GM12878 (cell line): ENCODE measurements around the gene IQGAP2. TPM values are rescaled to one million over a fixed set of nuclear protein-coding genes. Genes with fewer than 3 reads are reported as not detected.

Experiments used
- ATAC-seq: fragments of 200-7000 bp; cut with Tn5 transposase; 3 replicates; pipeline ENCODE4 v1.9.1; 2020; ENCODE audit warnings: mild to moderate bottlenecking, moderate library complexity
- BruUV-seq: library from RNA; stranded (reverse); fragments of 400-500 nt; replicated peaks from 2 replicates; lab custom pipeline; 2021; lab: Mats Ljungman, UMichigan
- CTCF ChIA-PET: fragments of 300-600 bp; sonication (Branson Sonifier 250); formaldehyde crosslinking; extraction: SDS; loops from one replicate; lab custom pipeline; 2021; ENCODE audit warnings: inconsistent platforms; lab: Yijun Ruan, JAX
- POLR2A ChIA-PET: fragments of 350-600 bp; formaldehyde crosslinking; extraction: SDS; loops from one replicate; lab custom pipeline; 2021; ENCODE audit warnings: inconsistent platforms; lab: Charles Lee
- RAD21 ChIA-PET: fragments of 300-600 bp; sonication (Branson Sonifier 250); formaldehyde crosslinking; loops from one replicate; lab custom pipeline; 2023; ENCODE audit warnings: antibody characterized with exemption; ENCODE audit not compliant: unreplicated experiment; lab: Charles Lee
- SMC1A ChIA-PET: fragments of 300-600 bp; sonication (Branson Sonifier 250); formaldehyde crosslinking; loops from one replicate; lab custom pipeline; 2023; ENCODE audit not compliant: unreplicated experiment, uncharacterized antibody; lab: Charles Lee
- DNase-seq: peaks from one replicate; pipeline ENCODE4 v3.0.0-alpha.2; 2011; ENCODE audit warnings: low read depth, low spot score
- FAIRE-seq: peaks from 3 replicates; lab custom pipeline; 2011; peaks lifted over from hg19 to GRCh38; lab: Jason Lieb, UNC
- H2AFZ ChIP-seq: 2 replicates; pipeline ENCODE4 v1.6.0; 2011; ENCODE audit warnings: low read depth, low read length, control low read depth; ENCODE audit not compliant: control insufficient read depth
- H3K27ac ChIP-seq: 2 replicates; pipeline ENCODE4 v1.5.1; 2011; ENCODE audit warnings: control low read depth; ENCODE audit not compliant: control insufficient read depth, insufficient read depth
- H3K27me3 ChIP-seq, 2 experiments: replicated peaks in 1 of 2; 2 replicates each; pipeline versions ENCODE4 v1.6.0 to v1.6.1; 2011; ENCODE audit warnings: low read length in 1 of 2; ENCODE audit not compliant: control insufficient read depth in 2 of 2, insufficient read depth in 2 of 2
- H3K36me3 ChIP-seq, 2 experiments: 2 replicates each; pipeline ENCODE4 v1.5.1; 2011; ENCODE audit warnings: low read length in 1 of 2; ENCODE audit not compliant: control insufficient read depth in 2 of 2, insufficient read depth in 2 of 2
- H3K4me1 ChIP-seq: 2 replicates; pipeline ENCODE4 v1.6.1; 2011; ENCODE audit warnings: mild to moderate bottlenecking, low read length, moderate library complexity, mixed read lengths; ENCODE audit not compliant: control insufficient read depth, insufficient read depth
- H3K4me2 ChIP-seq: 2 replicates; pipeline ENCODE4 v1.6.0; 2011; ENCODE audit warnings: control low read depth; ENCODE audit not compliant: control insufficient read depth, insufficient read depth
- H3K4me3 ChIP-seq: fragments of 200-600 bp; sonication (generic); 2 replicates; pipeline ENCODE4 v1.5.1; 2016
- H3K79me2 ChIP-seq: 2 replicates; pipeline ENCODE4 v1.6.0; 2011; ENCODE audit warnings: low read length; ENCODE audit not compliant: control insufficient read depth, insufficient read depth
- H3K9ac ChIP-seq: 2 replicates; pipeline ENCODE4 v1.8.0; 2011; ENCODE audit warnings: low read length, control low read depth, mixed read lengths; ENCODE audit not compliant: control insufficient read depth, insufficient read depth
- H3K9me3 ChIP-seq: replicated peaks from 3 replicates; pipeline ENCODE4 v1.5.1; 2011; ENCODE audit warnings: mild to moderate bottlenecking, low read length; ENCODE audit not compliant: control insufficient read depth, insufficient read depth
- H4K20me1 ChIP-seq: 2 replicates; pipeline ENCODE4 v1.6.0; 2011; ENCODE audit not compliant: control insufficient read depth, insufficient read depth
- CEBPB ChIP-seq, 2 experiments: fragments of 150-350 bp in 1 of 2; IDR thresholded peaks; 2 replicates each; pipeline ENCODE4 v1.6.1; 2012 to 2014; ENCODE audit warnings: low read depth in 2 of 2, low read length in 2 of 2, borderline replicate concordance in 1 of 2, inconsistent platforms in 1 of 2
- CEBPZ ChIP-seq: fragments of 150-350 bp; IDR thresholded peaks from 2 replicates; pipeline ENCODE4 v1.6.1; 2016; ENCODE audit warnings: low read depth, low read length
- CREB1 ChIP-seq: IDR thresholded peaks from 2 replicates; pipeline ENCODE4 v1.6.1; 2012; ENCODE audit warnings: low read depth, mild to moderate bottlenecking, inconsistent platforms
- CTCF ChIP-seq, 3 experiments: IDR thresholded peaks in 2 of 3; conservative IDR thresholded peaks in 1 of 3; 2 replicates each; pipeline ENCODE4 v1.5.1; 2011; ENCODE audit warnings: low read depth in 3 of 3, low read length in 3 of 3, mild to moderate bottlenecking in 3 of 3, control low read depth in 2 of 3, moderate library complexity in 2 of 3, inconsistent platforms in 1 of 3, mixed read lengths in 1 of 3; ENCODE audit not compliant: control insufficient read depth in 2 of 3, insufficient read depth in 1 of 3; ENCODE audit errors: extremely low read depth in 1 of 3
- ETV6 ChIP-seq, 2 experiments: fragments of 450-650 bp in 1 of 2; IDR thresholded peaks in 1 of 2; conservative IDR thresholded peaks in 1 of 2; 2 replicates each; pipeline ENCODE4 v1.6.1; 2014; ENCODE audit warnings: antibody characterized with exemption in 1 of 2, borderline replicate concordance in 1 of 2, low read depth in 1 of 2, mild to moderate bottlenecking in 1 of 2, moderate library complexity in 1 of 2
- HDAC2 ChIP-seq: fragments of 200-600 bp; sonication (generic); IDR thresholded peaks from 2 replicates; pipeline ENCODE4 v1.6.1; 2017
- LARP7 ChIP-seq: fragments of 450-650 bp; IDR thresholded peaks from 2 replicates; pipeline ENCODE4 v1.6.1; 2017; ENCODE audit warnings: mild to moderate bottlenecking
- NBN ChIP-seq: fragments of 450-650 bp; IDR thresholded peaks from 2 replicates; pipeline ENCODE4 v1.6.1; 2016
- POU2F2 ChIP-seq: IDR thresholded peaks from 3 replicates; pipeline ENCODE4 v1.6.1; 2011; ENCODE audit warnings: low read depth, mild to moderate bottlenecking, low read length, borderline replicate concordance
- RUNX3 ChIP-seq: IDR thresholded peaks from 2 replicates; pipeline ENCODE4 v1.6.1; 2012; ENCODE audit warnings: low read length, inconsistent platforms
- TARDBP ChIP-seq: IDR thresholded peaks from 2 replicates; pipeline ENCODE4 v1.6.1; 2016; ENCODE audit warnings: borderline replicate concordance
- ZNF274 ChIP-seq: IDR thresholded peaks from one replicate; pipeline ENCODE4 v1.8.0; 2011; ENCODE audit not compliant: insufficient read length, insufficient read depth
- whole genome bisulfite sequencing: methylation state at CpG from one replicate; pipeline ENCODE4 v1.1.6; 2016; ENCODE audit warnings: low lambda C conversion rate; ENCODE audit not compliant: insufficient replicate concordance, insufficient coverage; ENCODE audit errors: missing lambda C conversion rate; 5-methylcytosine and 5-hydroxymethylcytosine counted together
- in situ Hi-C: fragments of 300-500 bp; cut with MboI; formaldehyde crosslinking; loops from 9 replicates; pipeline ENCODE4 v1.14.3; 2018; ENCODE audit warnings: mixed read lengths
- intact Hi-C: fragments of 100-400 bp; cut with micrococcal nuclease; formaldehyde crosslinking; loops from one replicate; pipeline ENCODE4 v1.14.2; 2022; ENCODE audit not compliant: unreplicated experiment
- polyA plus RNA-seq, 11 experiments: library from polyadenylated mRNA; depleted of rRNA in 4 of 11; unstranded in 6 of 11; stranded (reverse) in 5 of 11; fragments of >200 nt; fragmentation: Nextera tagmentation in 4 of 11; fragmentation: Illumina TruSeq in 1 of 11; extraction: Ambion mirVana in 4 of 11; extraction: Trizol in 1 of 11; gene quantifications; 1 replicate in 1 of 11; 2 replicates in 10 of 11; pipeline versions ENCODE4 v1.2.1 to v1.2.3, GENCODE V29; 2011 to 2016; ENCODE audit warnings: inconsistent platforms in 2 of 11, missing spikeins in 2 of 11, low read depth in 1 of 11
- total RNA-seq, 4 experiments: library from RNA; depleted of rRNA in 3 of 4; stranded (reverse); fragments of >200 nt in 3 of 4; fragmentation: Illumina TruSeq in 1 of 4; extraction: Trizol in 1 of 4; gene quantifications; 2 replicates each; pipeline versions ENCODE4 v1.2.1 to v1.2.3, GENCODE V29; 2013 to 2021

The IQGAP2 gene
- total and polyA plus RNA-seq, 10 of the 15 experiments (the other 5 are each of a cell fraction or from before 2014, with no cell fraction given): 14.5 to 41.4 (median 21.8) TPM

- H3K36me3 ChIP-seq: no peaks in the 10 kb centered on the region
- H3K27me3 ChIP-seq: no peaks in the 10 kb centered on the region
- 78% methylated on average over 5 of the region's 5 CpGs for WGBS
- in situ Hi-C loops (no loop called here), intact Hi-C loops (no loop called here)
- ATAC-seq (peak; percentile 39; the same call in 1 of the 3 replicates), DNase-seq (no peak), FAIRE-seq (no peak)
- H3K4me1 ChIP-seq: no peaks in the 10 kb centered on the region
- ChIA-PET RAD21 (interaction anchor here (0.8 kb wide), 1 partner anchor 131 kb away, joined by 3 read pairs; no protein-coding TSS in a partner anchor), POLR2A (no interaction called here), CTCF (interaction anchor here (1.1 to 2.5 kb wide), 2 partner anchors 11 to 82 kb away, joined by 3 to 10 read pairs; partner anchors contain the start of gene IQGAP2), SMC1A (interaction anchor here (1.6 to 1.7 kb wide), 2 partner anchors 14 to 169 kb away, joined by 3 to 4 read pairs; no protein-coding TSS in a partner anchor)
- peaks cover 2% of the 10 kb centered on the region for H3K79me2 ChIP-seq
- no peak overlapping the region for H2AFZ ChIP-seq
- no peak overlapping the region for H3K27ac ChIP-seq
- no peaks in the 10 kb centered on the region for H3K9me3 ChIP-seq
- no TSS peak for BruUV-seq
- H3K4me3 ChIP-seq: no peak overlapping the region
- no peaks in the 10 kb centered on the region for H4K20me1 ChIP-seq
- H3K4me2 ChIP-seq: no peak overlapping the region
- TF ChIP-seq HDAC2: no peak
- no peak for TF ChIP-seq NBN
- peak; percentile 18; the same call in 1 of the 2 replicates for TF ChIP-seq RUNX3
- TF ChIP-seq CREB1: no peak
- TF ChIP-seq LARP7: no peak
- TF ChIP-seq POU2F2: no peak
- no peak overlapping the region for H3K9ac ChIP-seq
Observed at GRCh38 chr5:76413746-76414145, 10.7 kb downstream of the IQGAP2 start.

GRCh38 chr5:76414788-76415187, 11.7 kb downstream of the IQGAP2 start:
- H3K9ac ChIP-seq: no peak overlapping the region
- POLR2A ChIA-PET: no interaction called here
- H3K79me2 ChIP-seq: no peaks in the 10 kb centered on the region; the same call in 1 of the 2 replicates
- BruUV-seq: no TSS peak
- SMC1A ChIA-PET: interaction anchor here (0.6 to 1.7 kb wide), 6 partner anchors 8 to 254 kb away, joined by 3 to 4 read pairs (median 3); no protein-coding TSS in a partner anchor
- in situ Hi-C loops (no loop called here), intact Hi-C loops (no loop called here)
- H2AFZ ChIP-seq: no peak overlapping the region
- H3K9me3 ChIP-seq: no peaks in the 10 kb centered on the region
- no peak overlapping the region for H3K4me3 ChIP-seq
- no peaks in the 10 kb centered on the region for H4K20me1 ChIP-seq
- H3K27ac ChIP-seq: no peak overlapping the region
- FAIRE-seq (no peak), ATAC-seq (no peak), DNase-seq (no peak)
- 81% methylated on average over 3 of the region's 3 CpGs for WGBS
- RAD21 ChIA-PET: no interaction called here
- H3K36me3 ChIP-seq: no peaks in the 10 kb centered on the region
- no peak overlapping the region for H3K4me2 ChIP-seq
- CTCF ChIA-PET: interaction anchor here (1.1 to 2.5 kb wide), 3 partner anchors 8 to 168 kb away, joined by 4 to 10 read pairs (median 5); partner anchors contain the start of gene IQGAP2
- H3K4me1 ChIP-seq: no peaks in the 10 kb centered on the region
- no peaks in the 10 kb centered on the region for H3K27me3 ChIP-seq
- TF ChIP-seq CEBPZ: no peak
- TF ChIP-seq CEBPB (IDR thresholded peaks at IDR 0.05; ENCODE audit: borderline replicate concordance in 1 of 2, low read depth in 2 of 2, low read length in 2 of 2): no peak
- TF ChIP-seq CTCF (IDR thresholded peaks at IDR 0.05 in 2 of 3, conservative IDR thresholded peaks at IDR 0.05 in 1 of 3; ENCODE audit: control insufficient read depth in 2 of 3, extremely low read depth in 1 of 3, insufficient read depth in 1 of 3, low read depth in 3 of 3, low read length in 3 of 3): no peak
- TF ChIP-seq LARP7: no peak
- no peak for TF ChIP-seq ZNF274
- no peak for TF ChIP-seq NBN
- no peak for TF ChIP-seq TARDBP
- TF ChIP-seq ETV6 (conservative IDR thresholded peaks at IDR 0.05 in 1 of 2, IDR thresholded peaks at IDR 0.05 in 1 of 2; ENCODE audit: borderline replicate concordance in 1 of 2, low read depth in 1 of 2): no peak
